H9 (cell line): ENCODE results near the gene COG6. TPM values are rescaled to one million over a fixed set of nuclear protein-coding genes. Genes with fewer than 3 reads are reported as not detected.

Source experiments
- DNase-seq: peaks from one replicate; pipeline ENCODE4 v3.0.0-alpha.2; 2017
- H2AFZ ChIP-seq: one replicate; pipeline ENCODE4 v1.6.1; 2013; ENCODE audit warnings: mild to moderate bottlenecking, low read length, control low read depth, moderate library complexity
- H2AK5ac ChIP-seq: 2 replicates; pipeline ENCODE4 v1.6.1; 2013; ENCODE audit warnings: low read length, control low read depth, mixed read lengths; ENCODE audit not compliant: insufficient read length
- H2BK120ac ChIP-seq: one replicate; pipeline ENCODE4 v1.6.1; 2013; ENCODE audit warnings: low read depth, mild to moderate bottlenecking, low read length, control low read depth, inconsistent platforms; ENCODE audit not compliant: poor library complexity, severe bottlenecking
- H2BK12ac ChIP-seq: 2 replicates; pipeline ENCODE4 v1.6.1; 2013; ENCODE audit warnings: low read length, control low read depth, mixed read lengths, low read depth; ENCODE audit not compliant: insufficient read length
- H2BK15ac ChIP-seq: 2 replicates; pipeline ENCODE4 v1.6.1; 2013; ENCODE audit warnings: low read depth, low read length, control low read depth
- H2BK20ac ChIP-seq: one replicate; pipeline ENCODE4 v1.6.1; 2013; ENCODE audit warnings: low read depth, mild to moderate bottlenecking, low read length, control low read depth, inconsistent platforms; ENCODE audit not compliant: poor library complexity, severe bottlenecking
- H2BK5ac ChIP-seq: 2 replicates; pipeline ENCODE4 v1.6.1; 2013; ENCODE audit warnings: low read length, control low read depth, mixed read lengths; ENCODE audit not compliant: insufficient read length
- H3K14ac ChIP-seq: 2 replicates; pipeline ENCODE4 v1.6.1; 2013; ENCODE audit warnings: low read length, control low read depth; ENCODE audit not compliant: insufficient read depth
- H3K18ac ChIP-seq: 2 replicates; pipeline ENCODE4 v1.6.1; 2013; ENCODE audit warnings: low read depth, mild to moderate bottlenecking, mixed read lengths, low read length, control low read depth; ENCODE audit not compliant: insufficient read length
- H3K23ac ChIP-seq: 2 replicates; pipeline ENCODE4 v1.6.1; 2013; ENCODE audit warnings: low read length, control low read depth, mixed read lengths, low read depth; ENCODE audit not compliant: insufficient read length
- H3K23me2 ChIP-seq: 2 replicates; pipeline ENCODE4 v1.6.1; 2013; ENCODE audit warnings: low read depth, mild to moderate bottlenecking, mixed read lengths, low read length, control low read depth; ENCODE audit not compliant: insufficient read length, poor library complexity, severe bottlenecking
- H3K27ac ChIP-seq: 2 replicates; pipeline ENCODE4 v1.5.1; 2013; ENCODE audit warnings: low read length, control low read depth, mixed read lengths, low read depth; ENCODE audit not compliant: insufficient read length
- H3K27me3 ChIP-seq: 2 replicates; pipeline ENCODE4 v1.6.1; 2013; ENCODE audit warnings: low read length, control low read depth, inconsistent platforms; ENCODE audit not compliant: insufficient read depth
- H3K4ac ChIP-seq: 2 replicates; pipeline ENCODE4 v1.6.1; 2013; ENCODE audit warnings: low read depth, mild to moderate bottlenecking, control low read depth, inconsistent platforms, low read length, moderate library complexity
- H3K4me1 ChIP-seq: 2 replicates; pipeline ENCODE4 v1.6.1; 2013; ENCODE audit warnings: low read length, control low read depth, inconsistent platforms; ENCODE audit not compliant: insufficient read depth
- H3K4me2 ChIP-seq: 2 replicates; pipeline ENCODE4 v1.6.1; 2013; ENCODE audit warnings: low read length, control low read depth, mixed read lengths; ENCODE audit not compliant: insufficient read length, insufficient read depth
- H3K56ac ChIP-seq: 2 replicates; pipeline ENCODE4 v1.6.1; 2013; ENCODE audit warnings: low read depth, mild to moderate bottlenecking, mixed read lengths, low read length, control low read depth; ENCODE audit not compliant: insufficient read length
- H3K79me1 ChIP-seq: 2 replicates; pipeline ENCODE4 v1.6.1; 2013; ENCODE audit warnings: low read depth, mild to moderate bottlenecking, moderate library complexity, low read length, control low read depth, inconsistent platforms; ENCODE audit not compliant: insufficient read depth, poor library complexity, severe bottlenecking
- H3K79me2 ChIP-seq: 2 replicates; pipeline ENCODE4 v1.6.1; 2013; ENCODE audit warnings: low read length, control low read depth, inconsistent platforms; ENCODE audit not compliant: insufficient read depth
- H3K9ac ChIP-seq: 2 replicates; pipeline ENCODE4 v1.6.1; 2013; ENCODE audit warnings: low read length, control low read depth, mixed read lengths; ENCODE audit not compliant: insufficient read length; ENCODE audit errors: extremely low read depth
- H3K9me3 ChIP-seq: one replicate; pipeline ENCODE4 v1.6.1; 2013; ENCODE audit warnings: low read depth, low read length, inconsistent platforms; ENCODE audit not compliant: control insufficient read depth
- H3T11ph ChIP-seq: one replicate; pipeline ENCODE4 v1.6.1; 2013; ENCODE audit warnings: mild to moderate bottlenecking, low read length, control low read depth, inconsistent platforms
- H4K20me1 ChIP-seq: one replicate; pipeline ENCODE4 v1.6.1; 2013; ENCODE audit not compliant: control insufficient read depth, insufficient read length, insufficient read depth
- H4K5ac ChIP-seq: 2 replicates; pipeline ENCODE4 v1.6.1; 2013; ENCODE audit warnings: low read depth, mild to moderate bottlenecking, mixed read lengths, low read length, control low read depth; ENCODE audit not compliant: insufficient read length
- H4K8ac ChIP-seq: replicated peaks from 2 replicates; pipeline ENCODE4 v1.6.1; 2013; ENCODE audit warnings: low read length, control low read depth, mixed read lengths, low read depth; ENCODE audit not compliant: insufficient read length
- H4K91ac ChIP-seq: 2 replicates; pipeline ENCODE4 v1.6.1; 2013; ENCODE audit warnings: low read depth, mild to moderate bottlenecking, moderate library complexity, mixed read lengths, low read length, control low read depth; ENCODE audit not compliant: insufficient read length
- H3K27ac Mint-ChIP-seq, 3 experiments: 2 replicates in 2 of 3; 3 replicates in 1 of 3; pipeline ENCODE4 v1.8.0; 2020 to 2021; ENCODE audit warnings: mixed read lengths in 3 of 3, mild to moderate bottlenecking in 1 of 3, moderate library complexity in 1 of 3
- H3K27me3 Mint-ChIP-seq: 2 replicates; pipeline ENCODE4 v1.8.0; 2021; ENCODE audit warnings: low read depth, mild to moderate bottlenecking, moderate library complexity, mixed read lengths
- H3K36me3 Mint-ChIP-seq, 3 experiments: 2 replicates in 2 of 3; 3 replicates in 1 of 3; pipeline ENCODE4 v1.8.0; 2020 to 2021; ENCODE audit warnings: low read depth in 3 of 3, mixed read lengths in 3 of 3; ENCODE audit not compliant: insufficient read depth in 1 of 3
- H3K4me1 Mint-ChIP-seq, 2 experiments: 2 replicates each; pipeline ENCODE4 v1.8.0; 2020; ENCODE audit warnings: mixed read lengths in 2 of 2
- H3K4me3 Mint-ChIP-seq, 2 experiments: 2 replicates in 1 of 2; 3 replicates in 1 of 2; pipeline ENCODE4 v1.8.0; 2020 to 2021; ENCODE audit warnings: mild to moderate bottlenecking in 2 of 2, mixed read lengths in 2 of 2, moderate library complexity in 1 of 2
- H3K9me3 Mint-ChIP-seq, 2 experiments: 2 replicates in 1 of 2; 3 replicates in 1 of 2; pipeline ENCODE4 v1.8.0; 2020; ENCODE audit warnings: mild to moderate bottlenecking in 2 of 2, mixed read lengths in 2 of 2, moderate library complexity in 1 of 2
- WGBS: extraction: QIAGEN DNeasy Blood & Tissue Kit; methylation state at CpG from one replicate; pipeline ENCODE4 v1.1.7; 2013; ENCODE audit warnings: missing lambda C conversion rate, low lambda C conversion rate, mixed read lengths; ENCODE audit not compliant: insufficient read length; ENCODE audit errors: extremely low coverage; 5-methylcytosine and 5-hydroxymethylcytosine counted together
- total RNA-seq: library from RNA; stranded (reverse); gene quantifications from 2 replicates; pipeline ENCODE4 v1.2.1, GENCODE V29; 2021
- TF ChIP-seq, protein P1 (sequence below): fragments of 200-600 bp; sonication (generic); conservative IDR thresholded peaks from 3 replicates; pipeline ENCODE4 v1.8.0; 2021; ENCODE audit warnings: antibody characterized with exemption, mild to moderate bottlenecking

The COG6 gene
- total RNA-seq, 1 experiment from 2014 or later = 23.7 TPM

DNA sequence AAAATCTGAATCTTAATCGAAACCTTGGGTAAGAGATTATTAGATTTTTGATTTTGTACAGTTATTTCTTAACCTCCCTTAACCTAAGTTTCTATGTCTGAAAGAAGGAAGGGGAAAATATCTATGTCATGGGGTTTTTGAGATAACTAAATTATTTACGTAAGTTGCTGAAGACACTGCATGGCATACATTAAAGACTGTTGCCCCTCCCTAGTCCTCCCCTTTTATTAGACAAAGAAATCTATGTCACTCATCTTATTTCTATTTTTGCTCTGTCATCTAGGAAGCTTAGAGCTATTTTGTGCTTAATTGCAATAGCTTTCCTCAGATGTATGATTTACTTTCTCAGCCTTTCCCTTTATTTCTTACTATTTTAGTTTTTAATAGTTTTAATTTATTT, 15.0 kb downstream of the COG6 start:
- Mint-ChIP-seq H3K9me3 (no peaks in the 10 kb centered on the region), H3K36me3 (peaks cover 0 to 9% (median 4%) of the 10 kb centered on the region in 3 experiments; a peak in 3 of 7 replicates), H3K27ac (no peak overlapping the region), H3K4me1 (no peaks in the 10 kb centered on the region), H3K27me3 (no peaks in the 10 kb centered on the region), H3K4me3 (no peak overlapping the region)
- H2AFZ ChIP-seq = no peak overlapping the region
- no peak for DNase-seq
- no peak overlapping the region for H2BK120ac ChIP-seq
- H4K5ac ChIP-seq = no peak overlapping the region
- H3K4me2 ChIP-seq = no peak overlapping the region
- no peak overlapping the region for H3K27ac ChIP-seq
- H4K91ac ChIP-seq = no peak overlapping the region
- H3T11ph ChIP-seq = no peak overlapping the region
- WGBS = no CpG with 5 or more reads among the region's 2 CpGs
- no peak overlapping the region for H2BK12ac ChIP-seq
- no peaks in the 10 kb centered on the region for H3K9me3 ChIP-seq
- H3K23me2 ChIP-seq = no peaks in the 10 kb centered on the region
- H3K9ac ChIP-seq = no peak overlapping the region
- no peak overlapping the region for H2AK5ac ChIP-seq
- no peak overlapping the region for H3K23ac ChIP-seq
- H4K8ac ChIP-seq = no peak overlapping the region
- H3K27me3 ChIP-seq = no peaks in the 10 kb centered on the region
- no peaks in the 10 kb centered on the region for H3K79me1 ChIP-seq
- H2BK15ac ChIP-seq = no peak overlapping the region
- no peaks in the 10 kb centered on the region for H4K20me1 ChIP-seq
- H3K79me2 ChIP-seq = no peaks in the 10 kb centered on the region
- H3K14ac ChIP-seq = no peak overlapping the region
- H3K56ac ChIP-seq = no peak overlapping the region
- H2BK20ac ChIP-seq = no peak overlapping the region
- no peak overlapping the region for H2BK5ac ChIP-seq
- H3K4ac ChIP-seq = no peak overlapping the region
- TF ChIP-seq, protein P1, sequence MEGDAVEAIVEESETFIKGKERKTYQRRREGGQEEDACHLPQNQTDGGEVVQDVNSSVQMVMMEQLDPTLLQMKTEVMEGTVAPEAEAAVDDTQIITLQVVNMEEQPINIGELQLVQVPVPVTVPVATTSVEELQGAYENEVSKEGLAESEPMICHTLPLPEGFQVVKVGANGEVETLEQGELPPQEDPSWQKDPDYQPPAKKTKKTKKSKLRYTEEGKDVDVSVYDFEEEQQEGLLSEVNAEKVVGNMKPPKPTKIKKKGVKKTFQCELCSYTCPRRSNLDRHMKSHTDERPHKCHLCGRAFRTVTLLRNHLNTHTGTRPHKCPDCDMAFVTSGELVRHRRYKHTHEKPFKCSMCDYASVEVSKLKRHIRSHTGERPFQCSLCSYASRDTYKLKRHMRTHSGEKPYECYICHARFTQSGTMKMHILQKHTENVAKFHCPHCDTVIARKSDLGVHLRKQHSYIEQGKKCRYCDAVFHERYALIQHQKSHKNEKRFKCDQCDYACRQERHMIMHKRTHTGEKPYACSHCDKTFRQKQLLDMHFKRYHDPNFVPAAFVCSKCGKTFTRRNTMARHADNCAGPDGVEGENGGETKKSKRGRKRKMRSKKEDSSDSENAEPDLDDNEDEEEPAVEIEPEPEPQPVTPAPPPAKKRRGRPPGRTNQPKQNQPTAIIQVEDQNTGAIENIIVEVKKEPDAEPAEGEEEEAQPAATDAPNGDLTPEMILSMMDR = no peak
- no peak overlapping the region for H3K18ac ChIP-seq
- no peaks in the 10 kb centered on the region for H3K4me1 ChIP-seq
